Prostate gland (tissue), 2 donors: ENCODE measurements around the gene KMT2A. TPM values are rescaled to one million over a fixed set of nuclear protein-coding genes. Genes with fewer than 3 reads are reported as not detected.
A peak's percentile ranks its signal among the peaks of the same experiment; 100 is the strongest.

Source experiments
- DNase-seq: peaks from one replicate; pipeline ENCODE4 v3.0.0-alpha.2; 2019; ENCODE audit warnings: low spot score
- H3K27ac ChIP-seq, 2 donors: fragments of 200-600 bp; sonication (generic); 2 replicates each; pipeline ENCODE4 v1.5.1; 2017 to 2019
- H3K27me3 ChIP-seq: fragments of 200-600 bp; sonication (generic); replicated peaks from 2 replicates; pipeline ENCODE4 v1.5.1; 2019; ENCODE audit not compliant: insufficient read depth
- H3K36me3 ChIP-seq, 2 donors: fragments of 200-600 bp; sonication (generic); 1 replicate in 1 of 2; 2 replicates in 1 of 2; pipeline versions ENCODE4 v1.5.1 to v1.8.1; 2017 to 2019
- H3K4me1 ChIP-seq: fragments of 200-600 bp; sonication (generic); replicated peaks from 2 replicates; pipeline ENCODE4 v1.5.1; 2019
- H3K4me3 ChIP-seq, 2 donors: fragments of 200-600 bp; sonication (generic); 2 replicates each; pipeline ENCODE4 v1.5.1; 2017 to 2019
- H3K9me3 ChIP-seq: fragments of 200-600 bp; sonication (generic); 2 replicates; pipeline ENCODE4 v1.5.1; 2017
- CTCF ChIP-seq, 4 experiments: fragments of 200-600 bp in 2 of 4; fragments of 450-650 bp in 2 of 4; sonication (generic) in 2 of 4; IDR thresholded peaks; 1 replicate in 3 of 4; 2 replicates in 1 of 4; pipeline ENCODE4 v1.5.1; 2016 to 2019; ENCODE audit warnings: antibody characterized with exemption in 4 of 4, mild to moderate bottlenecking in 2 of 4, moderate library complexity in 2 of 4
- POLR2A ChIP-seq: fragments of 450-650 bp; IDR thresholded peaks from one replicate; pipeline ENCODE4 v1.6.1; 2016; ENCODE audit warnings: antibody characterized with exemption, mild to moderate bottlenecking
- POLR2AphosphoS5 ChIP-seq: sonication (generic); formaldehyde crosslinking; IDR thresholded peaks from one replicate; pipeline ENCODE4 v1.6.1; 2017; ENCODE audit warnings: antibody characterized with exemption
- WGBS: methylation state at CpG from one replicate; pipeline ENCODE4 v1.1.5; 2018; 5-methylcytosine and 5-hydroxymethylcytosine counted together
- intact Hi-C: fragments of 100-400 bp; cut with DNase I; formaldehyde crosslinking; loops from one replicate; pipeline ENCODE4 v1.14.2; 2022
- total RNA-seq, 2 donors: library from RNA; depleted of rRNA; stranded (reverse); fragments of >200 nt; gene quantifications; one replicate each; pipeline ENCODE4 v1.1.0, GENCODE V29; 2016

KMT2A gene
- total RNA-seq, 2 donors from 2014 or later = 82.6 to 89.0 TPM

DNA sequence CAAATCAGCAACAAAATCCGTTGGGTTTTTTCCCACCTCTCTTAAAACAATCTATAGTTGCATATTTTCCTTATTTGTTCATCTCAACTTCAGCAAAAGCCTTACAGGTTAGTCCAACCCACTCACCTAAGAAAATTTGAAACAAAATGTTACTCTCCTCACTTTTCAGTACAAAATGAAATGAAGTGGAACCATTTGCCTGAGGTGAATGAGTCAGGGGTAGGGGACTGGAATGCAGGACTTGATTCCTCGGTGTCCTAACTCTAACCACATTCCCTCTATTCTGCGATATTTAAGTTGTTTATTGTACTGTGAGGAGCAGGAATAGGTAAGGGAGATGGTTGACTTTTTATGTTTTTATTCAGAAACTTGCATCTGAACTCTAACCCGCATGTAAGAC is 18.5 kb upstream of the KMT2A start:
- Histone ChIP-seq H3K4me1 (no peaks in the 10 kb centered on the region), H3K4me3 (no peak overlapping the region), H3K27me3 (no peaks in the 10 kb centered on the region), H3K9me3 (no peaks in the 10 kb centered on the region), H3K36me3 (no peaks in the 10 kb centered on the region), H3K27ac (no peak overlapping the region)
- intact Hi-C loops = no loop called here
- TF ChIP-seq CTCF (IDR thresholded peaks at IDR 0.05) (no peak), POLR2AphosphoS5 (no peak), POLR2A (no peak)
- DNase-seq = no peak
- WGBS = 67% methylated on average over 4 of the region's 4 CpGs

- TF ChIP-seq POLR2AphosphoS5 = no peak
- TF ChIP-seq POLR2A = no peak
- no peak for TF ChIP-seq CTCF (IDR thresholded peaks at IDR 0.05)
- no peak for DNase-seq
- Histone ChIP-seq H3K27ac (no peak overlapping the region), H3K4me3 (no peak overlapping the region), H3K27me3 (no peaks in the 10 kb centered on the region), H3K4me1 (no peaks in the 10 kb centered on the region), H3K36me3 (no peaks in the 10 kb centered on the region), H3K9me3 (no peaks in the 10 kb centered on the region)
- whole genome bisulfite sequencing = 90% methylated on average over 5 of the region's 5 CpGs
- intact Hi-C loops = no loop called here
These were observed 17.5 kb upstream of the KMT2A start for GRCh38 chr11:118418766-118419165.

DNA sequence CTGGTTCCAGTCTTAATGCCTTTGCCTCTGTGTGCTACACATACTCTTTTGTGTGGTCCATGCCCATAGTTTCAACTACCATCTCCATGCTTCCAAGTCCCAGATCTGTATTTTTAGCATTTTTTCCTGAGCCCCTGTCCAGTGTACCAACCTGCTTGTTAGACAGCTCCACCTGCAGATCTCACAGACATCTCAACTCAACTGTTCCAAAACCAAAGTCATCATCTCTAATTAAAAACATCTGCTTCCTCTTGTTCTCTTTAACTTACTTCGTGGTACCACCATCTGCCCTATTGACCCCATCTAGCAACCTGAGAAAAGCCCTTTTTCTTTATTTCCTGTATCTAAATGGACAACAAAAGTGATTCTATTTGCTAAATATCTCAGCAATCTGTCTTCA is 8.6 kb upstream of the KMT2A start:
- Histone ChIP-seq H3K4me1 (no peaks in the 10 kb centered on the region), H3K36me3 (no peaks in the 10 kb centered on the region), H3K4me3 (no peak overlapping the region), H3K27ac (no peak overlapping the region), H3K9me3 (no peaks in the 10 kb centered on the region), H3K27me3 (no peaks in the 10 kb centered on the region)
- DNase-seq = no peak
- no peak for TF ChIP-seq CTCF (IDR thresholded peaks at IDR 0.05)
- no peak for TF ChIP-seq POLR2A
- TF ChIP-seq POLR2AphosphoS5 = no peak
- 13% methylated on average over 1 of the region's 1 CpG for WGBS
- intact Hi-C loops = no loop called here

- 79% methylated on average over 2 of the region's 2 CpGs for WGBS
- Histone ChIP-seq H3K9me3 (no peaks in the 10 kb centered on the region), H3K4me1 (no peaks in the 10 kb centered on the region), H3K36me3 (no peaks in the 10 kb centered on the region), H3K27ac (no peak overlapping the region), H3K4me3 (no peak overlapping the region), H3K27me3 (no peaks in the 10 kb centered on the region)
- intact Hi-C loops = no loop called here
- no peak for TF ChIP-seq CTCF (IDR thresholded peaks at IDR 0.05)
- TF ChIP-seq POLR2A = no peak
- TF ChIP-seq POLR2AphosphoS5 = no peak
- no peak for DNase-seq
These were observed 5.3 kb upstream of the KMT2A start for GRCh38 chr11:118430956-118431355.

DNA sequence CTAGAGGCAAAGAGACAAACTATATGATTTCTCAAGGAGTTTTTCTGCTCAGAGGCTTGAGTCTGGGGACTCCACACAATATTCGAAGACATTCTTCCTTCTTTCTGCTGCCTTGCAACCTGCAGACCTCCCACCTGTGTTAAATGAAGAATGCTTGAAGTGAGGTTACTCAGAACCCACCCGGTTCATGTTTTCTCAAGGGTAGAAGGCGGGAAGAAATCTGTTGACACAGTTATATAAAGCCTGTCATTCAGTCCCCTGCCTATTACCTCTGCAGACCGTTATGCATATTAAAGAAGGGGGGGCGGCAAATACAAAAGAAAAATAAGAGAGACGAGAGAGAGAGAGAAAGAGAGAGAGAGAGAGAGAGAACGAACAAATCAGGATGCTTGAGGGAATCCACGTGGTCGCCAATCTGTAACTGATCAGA is 2.2 kb upstream of the KMT2A start:
- DNase-seq = no peak
- Histone ChIP-seq H3K4me1 (no peaks in the 10 kb centered on the region), H3K27me3 (no peaks in the 10 kb centered on the region), H3K4me3 (peak overlapping the region; percentile 97), H3K27ac (no peak overlapping the region), H3K36me3 (no peaks in the 10 kb centered on the region), H3K9me3 (no peaks in the 10 kb centered on the region)
- intact Hi-C loops = no loop called here
- WGBS = 2% methylated on average over 9 of the region's 9 CpGs
- no peak for TF ChIP-seq POLR2A
- TF ChIP-seq CTCF (IDR thresholded peaks at IDR 0.05) = no peak
- TF ChIP-seq POLR2AphosphoS5 = no peak
